RWPE2 (cell line): Measurements from ENCODE around the gene FAM161B.

Source experiments
- ATAC-seq: fragments of 200-7000 bp; cut with Tn5 transposase; 3 replicates; pipeline ENCODE4 v1.9.1; 2021; ENCODE audit warnings: low read depth
- DNase-seq: peaks from one replicate; pipeline ENCODE4 v3.0.0-alpha.2; 2020; ENCODE audit warnings: low spot score
- H3K27ac ChIP-seq: fragments of 450-650 bp; 2 replicates; pipeline ENCODE4 v1.5.1; 2017; ENCODE audit warnings: mild to moderate bottlenecking; ENCODE audit not compliant: poor library complexity, severe bottlenecking
- H3K27me3 ChIP-seq: fragments of 250-450 bp; sonication (Bioruptor Pico); 2 replicates; pipeline ENCODE4 v1.5.1; 2021; ENCODE audit warnings: mild to moderate bottlenecking, moderate library complexity; ENCODE audit not compliant: insufficient read depth, poor library complexity, severe bottlenecking
- H3K36me3 ChIP-seq: fragments of 250-450 bp; sonication (Bioruptor Pico); 2 replicates; pipeline ENCODE4 v1.5.1; 2020; ENCODE audit warnings: low read depth, mild to moderate bottlenecking, moderate library complexity
- H3K4me1 ChIP-seq: fragments of 250-450 bp; sonication (Bioruptor Pico); 2 replicates; pipeline ENCODE4 v1.5.1; 2021; ENCODE audit warnings: mild to moderate bottlenecking, moderate library complexity; ENCODE audit not compliant: insufficient read depth, poor library complexity, severe bottlenecking
- H3K4me3 ChIP-seq: fragments of 250-450 bp; sonication (Bioruptor Pico); 2 replicates; pipeline ENCODE4 v1.5.1; 2021; ENCODE audit warnings: mild to moderate bottlenecking, moderate library complexity; ENCODE audit not compliant: severe bottlenecking
- H3K9me3 ChIP-seq: fragments of 250-450 bp; sonication (Bioruptor Pico); 2 replicates; pipeline ENCODE4 v1.5.1; 2021; ENCODE audit warnings: mild to moderate bottlenecking, moderate library complexity; ENCODE audit not compliant: severe bottlenecking
- CTCF ChIP-seq: fragments of 450-650 bp; IDR thresholded peaks from one replicate; pipeline ENCODE4 v1.5.1; 2017; ENCODE audit warnings: mild to moderate bottlenecking, moderate library complexity; ENCODE audit not compliant: poor library complexity, severe bottlenecking

The FAM161B gene

GRCh38 chr14:73961192-73961591 is 11.3 kb upstream of the FAM161B start:
- no peaks in the 10 kb centered on the region for H3K9me3 ChIP-seq
- H3K4me1 ChIP-seq, result no peaks in the 10 kb centered on the region
- no peak for DNase-seq
- no peaks in the 10 kb centered on the region for H3K27me3 ChIP-seq
- H3K4me3 ChIP-seq, result no peak overlapping the region
- peaks cover 95% of the 10 kb centered on the region for H3K36me3 ChIP-seq
- no peak for TF ChIP-seq CTCF
- no peak overlapping the region for H3K27ac ChIP-seq
- no peak for ATAC-seq

DNA sequence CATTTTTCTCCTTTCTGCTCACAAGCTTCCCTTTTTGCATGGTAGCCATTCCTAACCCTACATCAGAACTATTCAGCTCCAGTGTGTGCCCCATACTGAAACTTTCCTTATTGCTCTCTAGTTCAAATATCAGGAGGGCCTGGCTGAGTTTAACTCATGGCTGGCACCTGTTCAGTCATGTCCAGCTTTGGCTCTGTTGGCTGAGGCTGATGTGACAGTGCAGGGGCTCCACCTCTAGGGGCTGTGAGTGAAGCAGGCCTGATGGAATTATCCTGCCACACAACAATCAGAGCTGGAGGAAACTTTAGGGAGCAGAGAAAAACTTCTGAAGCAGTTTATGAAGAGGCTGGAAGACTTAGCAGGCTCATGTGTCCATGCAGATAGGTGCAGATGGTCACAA is 8.7 kb upstream of the FAM161B start:
- H3K27ac ChIP-seq, result no peak overlapping the region
- peak; percentile 61; the same call in 2 of the 3 replicates for ATAC-seq
- TF ChIP-seq CTCF, result no peak
- no peak for DNase-seq
- H3K27me3 ChIP-seq, result no peaks in the 10 kb centered on the region
- peaks cover 94% of the 10 kb centered on the region for H3K36me3 ChIP-seq
- no peak overlapping the region for H3K4me3 ChIP-seq
- no peaks in the 10 kb centered on the region for H3K9me3 ChIP-seq
- H3K4me1 ChIP-seq, result no peaks in the 10 kb centered on the region

DNA sequence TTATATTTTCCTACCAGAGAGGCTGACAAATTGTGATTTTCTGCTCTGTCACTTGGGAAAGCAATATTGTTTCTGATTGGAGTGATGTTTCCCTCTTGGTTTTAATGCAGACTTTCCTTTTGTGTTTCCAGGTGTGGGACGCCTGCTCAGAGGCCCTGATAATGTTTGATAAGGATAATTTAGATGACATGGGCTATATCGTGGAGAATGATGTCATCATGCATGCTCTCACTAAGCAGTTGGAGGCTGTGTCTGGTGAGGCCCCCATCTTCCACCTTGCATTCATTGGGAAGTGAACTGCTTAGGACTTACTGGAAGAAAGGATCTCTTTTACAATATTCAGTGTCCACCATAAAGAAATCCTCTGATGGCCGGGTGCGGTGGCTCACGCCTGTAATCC is 5.8 kb upstream of the FAM161B start:
- no peak for ATAC-seq
- H3K4me3 ChIP-seq, result no peak overlapping the region
- no peak for TF ChIP-seq CTCF
- H3K27ac ChIP-seq, result no peak overlapping the region
- peaks cover 3% of the 10 kb centered on the region for H3K4me1 ChIP-seq
- no peak for DNase-seq
- no peaks in the 10 kb centered on the region for H3K27me3 ChIP-seq
- H3K9me3 ChIP-seq, result no peaks in the 10 kb centered on the region
- peaks cover 79% of the 10 kb centered on the region for H3K36me3 ChIP-seq

- Histone ChIP-seq H3K9me3 (no peaks in the 10 kb centered on the region), H3K4me3 (no peak overlapping the region), H3K4me1 (peaks cover 3% of the 10 kb centered on the region), H3K27me3 (no peaks in the 10 kb centered on the region), H3K27ac (no peak overlapping the region), H3K36me3 (peaks cover 61% of the 10 kb centered on the region)
- DNase-seq (no peak), ATAC-seq (no peak)
- no peak for TF ChIP-seq CTCF
Measured at GRCh38 chr14:73953731-73954130, 3.8 kb upstream of the FAM161B start.

- H3K27me3 ChIP-seq, result no peaks in the 10 kb centered on the region
- ATAC-seq, result no peak
- no peaks in the 10 kb centered on the region for H3K36me3 ChIP-seq
- TF ChIP-seq CTCF, result no peak
- H3K9me3 ChIP-seq, result no peaks in the 10 kb centered on the region
- H3K27ac ChIP-seq, result no peak overlapping the region
- H3K4me1 ChIP-seq, result peaks cover 3% of the 10 kb centered on the region
- no peak for DNase-seq
- H3K4me3 ChIP-seq, result no peak overlapping the region
Measured at GRCh38 chr14:73945159-73945670, 4.7 kb downstream of the FAM161B start.
